ENCODE results near the gene FAM110C. TPM values are rescaled to one million over a fixed set of nuclear protein-coding genes. Genes with fewer than 3 reads are reported as not detected.

The FAM110C gene
- total and polyA plus RNA-seq, 9 of the 15 experiments (the other 6 are each of a cell fraction or from before 2014, with no cell fraction given): not detected

DNA sequence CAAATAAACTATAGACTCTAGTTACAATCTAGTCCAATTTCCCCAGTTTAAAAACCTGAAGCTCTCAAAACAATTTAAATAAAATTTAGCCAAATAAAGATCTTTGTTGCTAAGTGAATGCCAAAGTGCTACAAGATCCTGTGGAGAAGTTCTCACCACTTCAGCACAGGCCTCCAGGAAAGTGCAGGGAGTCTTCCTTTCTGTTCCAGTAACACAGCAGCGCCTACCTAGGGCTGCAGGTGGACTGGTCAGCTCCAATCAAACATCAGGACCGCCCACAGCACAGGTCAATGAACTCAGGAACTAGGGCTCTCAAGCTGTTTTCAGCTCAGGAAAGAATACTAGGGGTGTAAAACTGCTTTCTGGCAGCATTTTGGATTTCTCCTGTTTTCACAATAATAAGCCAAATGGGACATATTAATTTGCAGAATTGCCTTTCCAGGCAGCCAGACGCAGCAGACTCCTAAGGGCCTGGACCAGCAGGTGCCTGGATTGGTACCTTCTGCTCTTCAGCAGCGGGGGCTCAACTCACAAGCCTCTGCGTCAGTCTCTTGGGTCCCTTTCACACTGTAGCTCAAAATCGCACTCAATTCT lies 1.5 kb downstream of the FAM110C start (continued):
- TF ChIP-seq, protein P1, sequence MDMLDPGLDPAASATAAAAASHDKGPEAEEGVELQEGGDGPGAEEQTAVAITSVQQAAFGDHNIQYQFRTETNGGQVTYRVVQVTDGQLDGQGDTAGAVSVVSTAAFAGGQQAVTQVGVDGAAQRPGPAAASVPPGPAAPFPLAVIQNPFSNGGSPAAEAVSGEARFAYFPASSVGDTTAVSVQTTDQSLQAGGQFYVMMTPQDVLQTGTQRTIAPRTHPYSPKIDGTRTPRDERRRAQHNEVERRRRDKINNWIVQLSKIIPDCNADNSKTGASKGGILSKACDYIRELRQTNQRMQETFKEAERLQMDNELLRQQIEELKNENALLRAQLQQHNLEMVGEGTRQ (CRISPR knock-in tag; IDR thresholded peaks at IDR 0.05): no peak

DNA sequence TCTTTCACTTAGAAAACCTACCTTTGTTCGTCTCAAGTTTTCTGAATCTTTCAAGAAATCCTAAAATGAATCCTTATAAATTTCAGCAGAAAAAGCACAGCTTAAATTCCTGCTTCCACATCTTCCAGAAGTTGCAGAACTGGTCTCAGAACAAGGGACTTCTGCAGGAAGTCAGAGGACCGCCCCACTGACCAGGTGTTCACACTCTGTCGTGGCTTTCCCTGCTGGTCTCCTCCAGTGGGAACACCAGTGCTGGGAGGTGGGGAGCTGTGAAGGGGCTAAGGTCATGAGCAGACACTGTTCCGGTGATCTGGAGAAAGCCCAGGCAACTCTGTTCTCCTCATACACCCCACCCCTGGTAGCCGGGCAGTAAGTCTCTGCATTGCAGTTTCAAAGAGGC lies 3.5 kb downstream of the FAM110C start:
- TF ChIP-seq NFRKB (IDR thresholded peaks at IDR 0.05; ENCODE audit: low read depth) (no peak), SUPT5H (IDR thresholded peaks at IDR 0.05) (no peak), MCM5 (IDR thresholded peaks at IDR 0.05; ENCODE audit: low read depth) (no peak), PTRF (tag; IDR thresholded peaks at IDR 0.05) (no peak), HMGN3 (IDR thresholded peaks at IDR 0.05; ENCODE audit: borderline replicate concordance, extremely low read depth, insufficient read length, low read depth, low read length) (no peak), JUND (IDR thresholded peaks at IDR 0.05; ENCODE audit: borderline replicate concordance, low read depth, low read length) (no peak), JUND (tag; IDR thresholded peaks at IDR 0.05; ENCODE audit: borderline replicate concordance, low read depth, low read length) (no peak)
- intact Hi-C loops (cut with micrococcal nuclease): no loop called here
- no peaks in the 10 kb centered on the region for H3K9me1 ChIP-seq (ENCODE audit: control insufficient read depth, insufficient read depth, low read length)
- CTCF ChIA-PET (ENCODE audit: low intra/inter-chr PET ratio): no interaction called here
- no peak overlapping the region for H3K27ac ChIP-seq (ENCODE audit: extremely low read depth, low read depth, low read length)
- ATAC-seq: no peak
- no peaks in the 10 kb centered on the region for H3K9me3 ChIP-seq (replicated peaks; ENCODE audit: control insufficient read depth, insufficient read depth, low read depth, low read length)
- no peak overlapping the region for H3K4me2 ChIP-seq (ENCODE audit: insufficient read depth, low read length)
- no peak overlapping the region for H3K9ac ChIP-seq (ENCODE audit: insufficient read depth in 1 of 2, low read depth in 2 of 2, low read length in 2 of 2)
- peaks cover 0 to 11% of the 10 kb centered on the region in 2 experiments; a peak in 3 of 5 replicates for H3K27me3 ChIP-seq (ENCODE audit: control insufficient read depth in 2 of 2, insufficient read depth in 2 of 2, low read length in 2 of 2)
- in situ Hi-C loops (cut with MboI): no loop called here
- no TSS peak for BruUV-seq (replicated peaks)
- no peaks in the 10 kb centered on the region for H4K20me1 ChIP-seq (replicated peaks; ENCODE audit: control insufficient read depth, insufficient read depth, low read length)
- peaks cover 0 to 11% of the 10 kb centered on the region in 2 experiments; a peak in 1 of 5 replicates for H3K4me1 ChIP-seq (replicated peaks in 1 of 2; ENCODE audit: control insufficient read depth in 2 of 2, insufficient read depth in 2 of 2, low read length in 2 of 2)
- no peak overlapping the region for H3K4me3 ChIP-seq
- WGBS (ENCODE audit: insufficient coverage, low coverage, missing lambda C conversion rate): 0% methylated on average over 5 of the region's 5 CpGs
- H3K36me3 ChIP-seq (ENCODE audit: control insufficient read depth, insufficient read depth, low read length): no peaks in the 10 kb centered on the region
- no peak overlapping the region for H2AFZ ChIP-seq (ENCODE audit: low read depth, low read length)
- H3K79me2 ChIP-seq (ENCODE audit: control insufficient read depth, insufficient read depth, low read length): no peaks in the 10 kb centered on the region
- POLR2A ChIA-PET: interaction anchor here (0.7 kb wide), 1 partner anchor 13 kb away, joined by 3 read pairs; no protein-coding TSS in a partner anchor
- no peak for FAIRE-seq
- DNase-seq (ENCODE audit: extremely low read depth in 1 of 4, low spot score in 3 of 4): no peak

All from K562 (cell line).